ENCODE measurements around the gene GPC6. TPM values are rescaled to one million over a fixed set of nuclear protein-coding genes. Genes with fewer than 3 reads are reported as not detected.

Gene GPC6
- polyA plus RNA-seq, 4 donors, result 0.22 to 45.0 (median 1.4) TPM

DNA sequence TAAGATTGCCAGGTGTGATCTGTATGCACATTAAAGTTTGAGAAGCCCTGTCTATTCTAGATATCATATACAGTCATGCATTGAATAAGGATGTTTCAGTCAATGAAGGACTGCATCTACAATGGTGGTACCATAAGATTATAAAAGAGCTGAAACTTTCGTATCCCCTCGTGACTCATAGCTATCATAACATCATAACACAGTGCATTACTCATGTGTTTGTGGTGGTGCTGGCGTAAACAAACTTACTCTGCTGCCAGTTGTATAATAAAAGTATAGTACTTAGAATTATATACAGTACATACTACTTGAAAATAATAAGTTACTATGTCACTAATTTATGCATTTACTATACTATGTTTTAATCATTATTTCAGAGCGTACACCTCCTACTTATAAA is 489.3 kb downstream of the GPC6 start:
- 83 to 86% (median 86%) methylated on average over 4 of the region's 4 CpGs for WGBS, 3 donors
- no peak for DNase-seq
- H3K27ac ChIP-seq (ENCODE audit: low read depth in 1 of 3, low read length in 2 of 3), result no peak overlapping the region
- FAIRE-seq, result no peak
- H3K4me3 ChIP-seq (ENCODE audit: low read depth in 1 of 3, low read length in 3 of 3), result no peak overlapping the region
- no peaks in the 10 kb centered on the region for H3K36me3 ChIP-seq (ENCODE audit: control insufficient read depth in 3 of 3, insufficient read depth in 2 of 3, low read depth in 1 of 3, low read length in 3 of 3)
- H3K9me3 ChIP-seq (ENCODE audit: control insufficient read depth in 2 of 2, insufficient read depth in 1 of 2, low read depth in 1 of 2, low read length in 1 of 2), result peaks cover 0 to 11% of the 10 kb centered on the region in 2 donors
- no peaks in the 10 kb centered on the region for H3K4me1 ChIP-seq (ENCODE audit: control insufficient read depth in 3 of 3, insufficient read depth in 2 of 3, low read depth in 1 of 3, low read length in 2 of 3)
- no peaks in the 10 kb centered on the region for H3K27me3 ChIP-seq (ENCODE audit: control insufficient read depth in 3 of 3, insufficient read depth in 3 of 3, low read length in 3 of 3)

DNA sequence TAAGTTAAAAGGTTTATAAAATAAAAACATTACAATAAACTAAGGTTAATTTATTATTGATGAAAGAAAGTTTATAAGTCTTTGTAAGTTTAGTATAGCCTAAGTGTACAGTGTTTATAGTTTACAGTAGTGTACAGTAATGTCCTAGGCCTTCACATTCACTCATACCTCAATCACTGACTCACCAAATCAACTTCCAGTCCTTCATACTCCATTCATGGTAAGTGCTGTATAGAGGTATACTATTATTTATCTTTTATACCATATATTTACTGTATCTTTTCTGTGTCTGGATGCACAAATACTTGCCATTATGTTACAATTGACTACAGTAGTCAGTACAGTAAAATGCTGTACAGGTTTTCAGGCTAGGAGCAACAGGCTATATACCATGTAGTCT is 490.0 kb downstream of the GPC6 start:
- Histone ChIP-seq H3K9me3 (ENCODE audit: control insufficient read depth in 2 of 2, insufficient read depth in 1 of 2, low read depth in 1 of 2, low read length in 1 of 2) (peaks cover 0 to 11% of the 10 kb centered on the region in 2 donors), H3K4me1 (ENCODE audit: control insufficient read depth in 3 of 3, insufficient read depth in 2 of 3, low read depth in 1 of 3, low read length in 2 of 3) (no peaks in the 10 kb centered on the region), H3K27me3 (ENCODE audit: control insufficient read depth in 3 of 3, insufficient read depth in 3 of 3, low read length in 3 of 3) (no peaks in the 10 kb centered on the region), H3K27ac (ENCODE audit: low read depth in 1 of 3, low read length in 2 of 3) (no peak overlapping the region), H3K36me3 (ENCODE audit: control insufficient read depth in 3 of 3, insufficient read depth in 2 of 3, low read depth in 1 of 3, low read length in 3 of 3) (no peaks in the 10 kb centered on the region), H3K4me3 (ENCODE audit: low read depth in 1 of 3, low read length in 3 of 3) (no peak overlapping the region)
- FAIRE-seq (no peak), DNase-seq (no peak)

DNA sequence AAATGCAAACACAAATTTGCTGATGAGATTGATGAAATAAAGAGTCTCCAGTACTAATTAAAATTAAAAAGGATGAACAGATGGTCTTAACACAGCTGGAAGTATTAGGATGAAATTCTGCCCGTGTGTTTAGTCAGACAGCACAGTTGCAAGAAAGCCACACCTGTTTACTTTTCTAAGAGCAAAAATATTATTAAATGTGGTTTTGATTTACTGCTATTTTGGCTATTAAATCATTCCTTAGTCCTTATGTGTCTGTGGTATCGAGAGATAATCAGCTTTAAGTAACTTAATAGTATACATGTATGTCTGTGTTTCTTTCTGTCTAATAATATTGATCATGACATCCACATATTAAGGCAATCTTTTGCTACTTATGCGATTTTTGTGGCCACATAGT is 494.9 kb downstream of the GPC6 start:
- DNase-seq, result no peak
- no peaks in the 10 kb centered on the region for H3K4me1 ChIP-seq (ENCODE audit: control insufficient read depth in 3 of 3, insufficient read depth in 2 of 3, low read depth in 1 of 3, low read length in 2 of 3)
- WGBS, 3 donors, result 33 to 52% (median 48%) methylated on average over 3 of the region's 3 CpGs

DNA sequence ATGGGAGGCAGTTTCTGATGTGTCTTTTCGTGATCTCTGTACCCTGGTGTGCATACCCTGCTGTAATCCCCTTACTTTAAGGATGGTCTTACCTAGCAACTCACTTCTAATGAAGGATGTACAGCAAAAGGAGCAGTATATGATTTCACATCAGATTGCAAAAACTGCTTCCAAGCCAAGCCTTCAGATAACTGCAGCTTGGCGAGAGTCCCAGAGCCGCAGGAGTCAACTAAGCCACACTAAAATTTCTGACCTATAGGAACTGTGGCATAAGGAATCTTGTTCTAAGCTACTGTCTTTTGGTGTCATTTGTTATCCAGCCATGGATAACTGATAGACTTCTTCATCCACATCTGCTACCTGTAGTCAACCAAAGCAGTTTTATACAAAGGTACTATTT is 496.7 kb downstream of the GPC6 start:
- no peak overlapping the region for H3K4me3 ChIP-seq (ENCODE audit: low read depth in 1 of 3, low read length in 3 of 3)
- no peaks in the 10 kb centered on the region for H3K9me3 ChIP-seq (ENCODE audit: control insufficient read depth in 2 of 2, insufficient read depth in 1 of 2, low read depth in 1 of 2, low read length in 1 of 2)
- WGBS, 3 donors, result 68 to 83% (median 74%) methylated on average over 3 of the region's 3 CpGs
- no peaks in the 10 kb centered on the region for H3K27me3 ChIP-seq (ENCODE audit: control insufficient read depth in 3 of 3, insufficient read depth in 3 of 3, low read length in 3 of 3)
- DNase-seq (no peak), FAIRE-seq (no peak)
- no peaks in the 10 kb centered on the region for H3K36me3 ChIP-seq (ENCODE audit: control insufficient read depth in 3 of 3, insufficient read depth in 2 of 3, low read depth in 1 of 3, low read length in 3 of 3)
- H3K4me1 ChIP-seq (ENCODE audit: control insufficient read depth in 3 of 3, insufficient read depth in 2 of 3, low read depth in 1 of 3, low read length in 2 of 3), result no peaks in the 10 kb centered on the region
- no peak overlapping the region for H3K27ac ChIP-seq (ENCODE audit: low read depth in 1 of 3, low read length in 2 of 3)

More for the DNA sequence above, 494.9 kb downstream of the GPC6 start:
- no peak overlapping the region for H3K27ac ChIP-seq (ENCODE audit: low read depth in 1 of 3, low read length in 2 of 3)
- H3K27me3 ChIP-seq (ENCODE audit: control insufficient read depth in 3 of 3, insufficient read depth in 3 of 3, low read length in 3 of 3), result no peaks in the 10 kb centered on the region
- no peaks in the 10 kb centered on the region for H3K9me3 ChIP-seq (ENCODE audit: control insufficient read depth in 2 of 2, insufficient read depth in 1 of 2, low read depth in 1 of 2, low read length in 1 of 2)
- no peaks in the 10 kb centered on the region for H3K36me3 ChIP-seq (ENCODE audit: control insufficient read depth in 3 of 3, insufficient read depth in 2 of 3, low read depth in 1 of 3, low read length in 3 of 3)
- no peak for FAIRE-seq
- H3K4me3 ChIP-seq (ENCODE audit: low read depth in 1 of 3, low read length in 3 of 3), result no peak overlapping the region

DNA sequence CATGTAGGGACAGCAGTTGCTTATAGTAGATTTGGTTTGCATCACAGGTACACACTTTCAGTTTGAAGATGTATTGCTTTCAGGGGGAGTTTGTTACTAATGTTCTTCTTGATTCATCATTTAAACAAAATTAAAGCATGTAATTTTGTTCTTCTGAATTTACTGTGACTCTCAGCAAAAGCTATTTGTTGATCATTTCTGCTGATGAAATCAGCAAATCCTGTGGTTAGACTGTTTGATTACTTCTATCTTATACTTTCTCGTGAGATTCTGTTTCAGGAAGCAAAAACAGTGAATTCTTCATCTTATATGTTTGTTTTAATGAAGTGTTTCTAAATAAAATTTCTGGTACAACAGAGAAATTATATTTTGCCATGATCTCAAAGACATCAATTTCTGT is 497.6 kb downstream of the GPC6 start:
- WGBS, 3 donors, result 69 to 75% (median 72%) methylated on average over 1 of the region's 1 CpG
- FAIRE-seq, result no peak

DNA sequence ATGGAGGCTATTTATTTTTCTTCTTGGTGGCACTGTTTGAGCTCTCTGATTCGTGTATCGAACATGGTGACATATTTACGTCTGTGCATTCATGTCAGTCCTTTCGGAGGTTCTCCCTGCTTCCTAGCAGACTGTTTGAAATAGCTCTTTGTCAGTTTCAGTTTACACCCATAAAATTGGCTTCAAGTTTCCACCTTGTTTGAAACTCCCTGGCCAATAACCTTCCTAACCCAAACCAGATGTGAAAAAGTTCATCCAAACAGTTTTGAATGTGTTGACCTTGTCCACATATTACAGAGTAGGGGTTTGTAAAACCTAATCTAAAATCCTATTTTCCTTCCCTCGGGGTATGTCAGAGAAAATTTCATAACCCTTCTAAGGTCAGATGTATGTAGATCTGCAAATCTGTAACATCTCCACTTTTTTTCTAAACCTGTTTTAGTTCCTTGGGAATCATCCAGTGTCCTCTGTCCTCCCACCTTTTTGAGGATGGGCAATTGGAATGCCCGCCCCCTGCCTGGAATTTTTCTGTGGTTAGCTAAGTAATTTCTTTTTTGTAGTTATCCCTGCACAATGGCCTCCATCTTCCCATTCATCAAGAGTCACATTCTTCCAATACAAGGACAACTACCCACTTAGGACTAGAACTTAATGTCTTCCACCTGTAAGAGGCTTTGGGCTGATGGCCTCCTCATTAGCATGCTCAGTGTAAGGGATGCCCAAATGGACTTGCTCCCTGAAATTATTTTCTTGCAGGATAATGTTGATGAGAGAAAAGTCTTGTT is 499.8 kb downstream of the GPC6 start:
- Histone ChIP-seq H3K4me3 (ENCODE audit: low read depth in 1 of 3, low read length in 3 of 3) (no peak overlapping the region), H3K9me3 (ENCODE audit: control insufficient read depth in 2 of 2, insufficient read depth in 1 of 2, low read depth in 1 of 2, low read length in 1 of 2) (no peaks in the 10 kb centered on the region), H3K27ac (ENCODE audit: low read depth in 1 of 3, low read length in 2 of 3) (no peak overlapping the region), H3K4me1 (ENCODE audit: control insufficient read depth in 3 of 3, insufficient read depth in 2 of 3, low read depth in 1 of 3, low read length in 2 of 3) (peaks cover 0 to 9% (median 0%) of the 10 kb centered on the region in 3 donors), H3K27me3 (ENCODE audit: control insufficient read depth in 3 of 3, insufficient read depth in 3 of 3, low read length in 3 of 3) (no peaks in the 10 kb centered on the region), H3K36me3 (ENCODE audit: control insufficient read depth in 3 of 3, insufficient read depth in 2 of 3, low read depth in 1 of 3, low read length in 3 of 3) (no peaks in the 10 kb centered on the region)
- FAIRE-seq (no peak), DNase-seq (no peak)
- 77 to 83% (median 77%) methylated on average over 6 of the region's 6 CpGs for WGBS, 3 donors

More for the DNA sequence above, 497.6 kb downstream of the GPC6 start:
- Histone ChIP-seq H3K4me3 (ENCODE audit: low read depth in 1 of 3, low read length in 3 of 3) (no peak overlapping the region), H3K4me1 (ENCODE audit: control insufficient read depth in 3 of 3, insufficient read depth in 2 of 3, low read depth in 1 of 3, low read length in 2 of 3) (no peaks in the 10 kb centered on the region), H3K27me3 (ENCODE audit: control insufficient read depth in 3 of 3, insufficient read depth in 3 of 3, low read length in 3 of 3) (no peaks in the 10 kb centered on the region), H3K27ac (ENCODE audit: low read depth in 1 of 3, low read length in 2 of 3) (no peak overlapping the region), H3K9me3 (ENCODE audit: control insufficient read depth in 2 of 2, insufficient read depth in 1 of 2, low read depth in 1 of 2, low read length in 1 of 2) (no peaks in the 10 kb centered on the region), H3K36me3 (ENCODE audit: control insufficient read depth in 3 of 3, insufficient read depth in 2 of 3, low read depth in 1 of 3, low read length in 3 of 3) (no peaks in the 10 kb centered on the region)
- DNase-seq, result no peak

DNA sequence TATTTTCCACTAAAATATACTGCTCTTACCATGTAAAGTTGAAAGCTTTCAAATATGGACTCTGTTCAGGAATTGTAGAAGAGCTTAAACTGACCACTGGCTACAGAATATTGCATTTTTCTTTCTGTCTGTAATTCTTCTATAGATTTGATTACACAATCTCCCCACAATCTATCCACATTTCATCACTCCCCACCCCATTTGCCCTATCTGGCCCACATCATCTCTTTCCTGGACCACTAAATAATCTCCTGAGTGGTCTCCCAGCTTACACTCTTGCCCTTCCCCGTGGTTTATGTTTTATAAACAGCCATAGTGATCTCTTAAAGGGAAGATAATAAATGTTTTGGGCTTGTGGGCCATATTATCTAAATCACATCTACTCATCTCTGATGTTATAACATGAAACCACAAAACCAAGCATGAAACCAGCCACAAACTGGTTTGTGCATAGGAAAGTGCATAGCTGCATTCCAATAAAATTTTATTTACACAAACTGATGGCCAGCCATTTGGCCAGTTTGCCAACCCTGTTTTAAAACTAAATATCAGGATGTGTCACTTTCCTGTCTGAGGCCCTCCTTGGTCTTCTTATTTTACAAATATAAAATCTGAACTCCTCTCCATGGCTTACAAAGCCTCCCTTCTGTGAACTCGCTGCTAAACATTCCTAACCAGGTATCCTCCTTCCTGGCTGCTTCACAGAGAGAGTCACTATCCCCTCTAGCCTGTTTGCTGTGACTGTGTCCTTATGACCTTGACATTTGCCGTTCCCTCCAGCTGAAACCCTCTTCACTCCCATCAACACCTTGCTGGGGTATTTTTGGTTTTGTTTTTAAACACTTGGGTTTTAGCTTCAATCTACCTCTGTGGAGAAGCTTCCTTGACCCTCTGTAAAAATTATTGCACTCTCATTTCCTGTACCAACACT is 500.9 kb downstream of the GPC6 start:
- Histone ChIP-seq H3K4me1 (ENCODE audit: control insufficient read depth in 3 of 3, insufficient read depth in 2 of 3, low read depth in 1 of 3, low read length in 2 of 3) (peaks cover 0 to 9% (median 0%) of the 10 kb centered on the region in 3 donors), H3K27me3 (ENCODE audit: control insufficient read depth in 3 of 3, insufficient read depth in 3 of 3, low read length in 3 of 3) (no peaks in the 10 kb centered on the region), H3K9me3 (ENCODE audit: control insufficient read depth in 2 of 2, insufficient read depth in 1 of 2, low read depth in 1 of 2, low read length in 1 of 2) (no peaks in the 10 kb centered on the region), H3K27ac (ENCODE audit: low read depth in 1 of 3, low read length in 2 of 3) (no peak overlapping the region), H3K36me3 (ENCODE audit: control insufficient read depth in 3 of 3, insufficient read depth in 2 of 3, low read depth in 1 of 3, low read length in 3 of 3) (no peaks in the 10 kb centered on the region), H3K4me3 (ENCODE audit: low read depth in 1 of 3, low read length in 3 of 3) (no peak overlapping the region)
- FAIRE-seq, result no peak
- DNase-seq, result no peak
- 50 to 63% (median 55%) methylated on average over 3 of the region's 3 CpGs for WGBS, 3 donors

DNA sequence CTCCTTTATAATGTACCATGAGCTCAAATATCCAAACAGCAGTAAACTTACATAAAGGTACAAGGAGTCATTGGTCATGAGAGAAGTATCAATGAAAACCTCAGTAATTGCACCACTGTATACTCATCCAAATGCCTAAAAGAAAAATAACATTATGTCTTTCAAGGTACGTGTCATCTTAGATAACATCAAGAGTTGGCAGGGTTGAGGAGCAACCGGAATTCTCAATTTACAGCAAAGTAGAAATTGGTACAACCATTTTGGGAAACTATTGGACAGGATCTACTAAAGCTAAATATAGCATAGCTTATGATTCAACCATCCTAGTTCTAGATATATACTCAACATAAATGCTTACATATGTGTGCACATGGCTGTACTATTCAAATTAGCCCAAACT is 502.8 kb downstream of the GPC6 start:
- Histone ChIP-seq H3K4me1 (ENCODE audit: control insufficient read depth in 3 of 3, insufficient read depth in 2 of 3, low read depth in 1 of 3, low read length in 2 of 3) (peaks cover 0 to 9% (median 0%) of the 10 kb centered on the region in 3 donors), H3K36me3 (ENCODE audit: control insufficient read depth in 3 of 3, insufficient read depth in 2 of 3, low read depth in 1 of 3, low read length in 3 of 3) (no peaks in the 10 kb centered on the region), H3K9me3 (ENCODE audit: control insufficient read depth in 2 of 2, insufficient read depth in 1 of 2, low read depth in 1 of 2, low read length in 1 of 2) (no peaks in the 10 kb centered on the region), H3K4me3 (ENCODE audit: low read depth in 1 of 3, low read length in 3 of 3) (no peak overlapping the region), H3K27ac (ENCODE audit: low read depth in 1 of 3, low read length in 2 of 3) (no peak overlapping the region), H3K27me3 (ENCODE audit: control insufficient read depth in 3 of 3, insufficient read depth in 3 of 3, low read length in 3 of 3) (no peaks in the 10 kb centered on the region)
- 84 to 92% (median 87%) methylated on average over 2 of the region's 2 CpGs for WGBS, 3 donors
- DNase-seq (no peak), FAIRE-seq (no peak)

All from small intestine (tissue), 7 donors.